Body of pancreas (tissue), 4 donors: Measurements from ENCODE around the gene POU3F1.

ENCODE experiments used
- CTCF ChIP-seq, 7 experiments: fragments of 450-650 bp in 4 of 7; fragments of 200-600 bp in 3 of 7; sonication (generic) in 3 of 7; IDR thresholded peaks; one replicate each; pipeline ENCODE4 v1.5.1; 2016 to 2019; ENCODE audit warnings: antibody characterized with exemption in 7 of 7
- POLR2A ChIP-seq, 3 donors: fragments of 450-650 bp; IDR thresholded peaks; one replicate each; pipeline ENCODE4 v1.6.1; 2016; ENCODE audit warnings: antibody characterized with exemption in 3 of 3, mild to moderate bottlenecking in 2 of 3

GRCh38 chr1:38005195-38006007, 41.2 kb downstream of the POU3F1 start, which contains the start of gene FHL3:
- TF ChIP-seq CTCF (IDR thresholded peaks at IDR 0.05) (no peak), POLR2A (IDR thresholded peaks at IDR 0.05) (no peak)
